Retina (tissue), 1 donor: ENCODE data around the gene DDHD1.
A peak's percentile ranks its signal among the peaks of the same experiment; 100 is the strongest.
"Not testable (repeated sequence)": the region's sequence is repeated elsewhere in the genome, so short reads cannot be mapped to it uniquely, and the experiment has no call there.

ENCODE experiments used
- DNase-seq: peaks from one replicate; pipeline ENCODE4 v3.0.0-alpha.2; 2016

Gene DDHD1

DNA sequence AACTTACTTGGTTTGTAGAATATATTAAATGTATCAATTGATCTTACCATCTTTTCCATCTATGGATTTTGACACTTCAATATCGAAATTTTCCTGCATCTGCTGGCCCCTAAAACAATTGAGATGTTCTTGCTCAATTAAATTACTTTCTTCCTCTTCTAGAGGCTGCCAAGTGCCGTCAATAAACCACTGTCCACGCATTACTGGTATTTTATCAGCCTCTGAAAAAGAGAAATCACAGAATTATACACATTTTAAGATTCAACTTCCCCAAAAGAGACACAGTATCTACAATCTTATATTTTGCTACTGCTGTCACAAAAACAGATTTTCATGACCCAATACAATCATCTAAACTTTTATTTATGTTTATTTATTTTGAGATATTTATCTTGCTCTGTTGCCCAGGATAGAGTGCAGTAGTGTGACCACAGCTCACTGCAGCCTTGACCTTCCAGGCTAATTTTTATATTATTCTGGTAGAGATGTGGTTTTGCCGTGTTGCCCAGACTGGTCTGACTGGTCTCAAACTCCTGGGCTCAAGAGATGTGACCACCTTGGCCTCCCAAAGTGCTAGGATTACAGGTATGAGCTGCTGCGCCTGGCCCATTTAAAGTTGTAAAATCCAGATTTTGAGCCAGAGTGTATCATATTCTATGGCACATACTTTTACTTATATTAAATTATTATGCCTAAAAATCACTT, 49.3 kb downstream of the DDHD1 start:
- no peak for DNase-seq

DNA sequence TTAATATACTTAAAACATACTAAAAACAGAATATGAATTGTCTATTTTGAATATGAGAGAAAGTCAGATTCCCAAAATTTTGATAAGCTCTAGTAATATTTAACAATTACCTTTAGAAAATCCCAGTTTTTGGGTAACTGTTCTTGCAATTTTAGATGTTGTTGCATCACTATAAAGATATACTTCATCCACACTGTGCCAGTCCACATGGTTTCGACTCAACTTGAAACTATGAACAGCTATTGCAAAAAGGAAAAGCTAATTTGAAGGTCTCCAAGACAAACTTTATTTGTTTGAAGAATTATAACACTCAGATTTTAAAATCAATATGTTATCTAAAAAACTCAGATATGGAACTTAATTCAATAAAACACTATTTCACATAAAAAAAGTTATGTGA, 59.9 kb downstream of the DDHD1 start:
- no peak for DNase-seq

DNA sequence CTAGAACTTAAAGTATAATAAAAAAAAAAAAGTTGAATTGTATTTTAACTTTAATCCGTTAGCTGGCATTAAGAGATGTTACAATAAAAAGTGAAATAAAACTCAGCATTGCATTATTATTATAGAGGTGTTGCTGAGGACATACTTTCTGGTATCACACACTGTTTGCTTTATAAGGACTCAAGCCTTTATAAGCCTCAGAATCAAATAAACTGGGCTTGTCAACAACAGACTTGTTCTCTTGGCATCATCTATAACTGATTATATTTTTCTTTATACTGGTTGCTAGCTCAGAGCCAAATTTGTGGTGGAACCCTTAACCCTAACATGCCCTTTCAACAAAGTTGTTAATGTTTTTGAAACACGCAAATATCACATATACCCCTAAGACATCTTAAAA, 62.3 kb downstream of the DDHD1 start:
- no peak for DNase-seq

DNA sequence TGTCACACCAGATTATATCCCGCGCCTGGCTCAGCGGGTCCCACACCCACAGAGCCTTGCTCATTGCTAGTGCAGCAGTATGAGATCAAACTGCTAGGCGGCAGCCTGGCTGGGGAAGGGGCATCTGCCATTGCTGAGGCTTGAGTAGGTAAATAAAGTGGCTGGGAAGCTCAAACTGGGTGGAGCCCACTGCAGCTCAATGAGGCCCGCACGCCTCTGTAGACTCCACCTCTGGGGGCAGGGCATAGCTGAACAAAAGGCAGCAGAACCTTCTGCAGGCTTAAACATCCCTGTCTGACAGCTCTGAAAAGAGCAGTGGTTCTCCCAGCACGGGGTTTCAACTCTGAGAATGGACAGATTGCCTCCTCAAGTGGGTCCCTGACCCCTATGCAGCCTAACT, 68.2 kb downstream of the DDHD1 start:
- DNase-seq = not testable (repeated sequence)

DNA sequence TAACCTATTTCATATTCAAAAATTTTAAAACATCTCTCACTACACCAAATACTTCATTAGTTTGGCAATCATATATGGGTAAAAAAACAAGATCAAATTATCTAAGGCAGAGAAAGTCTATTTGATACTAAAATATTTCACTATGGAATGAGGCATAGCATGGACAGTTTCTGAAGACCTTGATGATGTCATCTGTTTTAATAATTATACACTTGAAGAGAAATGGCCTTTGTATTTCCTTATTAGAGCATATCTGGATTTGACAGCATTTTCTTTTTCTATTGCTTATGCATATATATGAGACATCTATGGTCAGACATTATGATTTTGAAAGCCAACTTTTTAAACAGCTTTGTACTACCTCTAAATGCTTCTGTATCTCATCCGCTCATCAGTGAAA, 88.6 kb downstream of the DDHD1 start:
- peak; percentile 18 for DNase-seq

DNA sequence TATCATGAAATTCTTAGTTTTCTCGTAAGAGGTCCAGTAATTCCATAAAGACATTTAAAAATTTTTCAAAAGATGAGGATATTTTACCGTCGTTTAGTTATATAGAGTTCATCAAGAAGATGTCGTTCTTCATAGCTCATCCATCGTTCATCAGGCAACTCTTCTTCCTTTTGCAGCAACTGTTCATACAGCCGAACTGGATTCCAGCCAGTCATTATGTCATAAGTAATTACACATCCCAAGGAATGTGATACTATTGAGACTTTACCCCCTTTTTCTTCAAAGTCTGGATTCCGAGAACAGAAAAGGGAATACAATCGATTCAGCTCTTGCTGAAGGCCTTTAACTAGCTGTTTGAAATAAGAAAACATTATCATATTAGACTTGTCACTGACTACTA, 90.3 kb downstream of the DDHD1 start:
- peak; percentile 25 for DNase-seq

DNA sequence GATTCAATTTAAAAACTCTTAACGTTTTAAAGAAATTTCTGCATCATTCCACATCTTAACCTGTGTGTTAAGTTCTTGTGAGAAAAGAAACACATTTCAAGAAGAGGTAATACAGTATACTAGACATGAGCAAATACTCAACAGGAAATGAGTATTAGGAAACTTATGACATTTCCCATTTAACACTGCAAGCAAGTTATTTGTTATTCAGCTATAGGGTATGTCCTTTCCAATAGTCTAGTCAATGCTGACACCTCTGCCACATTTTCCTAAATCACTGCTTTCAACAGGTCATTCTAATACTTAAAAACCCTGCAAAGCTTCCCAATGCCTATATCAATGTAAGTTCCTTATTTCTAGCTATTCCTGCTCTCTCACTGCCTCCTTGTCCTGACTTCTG, 93.1 kb downstream of the DDHD1 start:
- DNase-seq = no peak

DNA sequence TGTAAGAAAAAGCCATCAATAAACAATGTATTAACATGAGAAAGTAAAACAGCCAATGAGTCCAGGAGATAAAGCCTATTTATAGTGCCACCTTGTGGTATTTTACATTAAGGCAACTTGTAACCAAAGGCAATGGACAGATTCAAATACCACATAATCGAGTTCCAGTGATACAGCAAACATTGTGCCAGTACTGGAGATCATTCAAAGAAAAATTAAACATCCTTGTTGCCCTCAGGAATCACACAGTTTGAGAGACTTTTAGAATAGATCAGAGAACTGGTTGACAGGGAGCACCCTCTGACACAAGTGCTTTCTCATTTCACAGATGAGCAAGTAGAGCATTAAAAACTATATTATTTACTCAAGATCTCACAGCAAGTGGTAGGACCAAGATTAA, 98.1 kb downstream of the DDHD1 start:
- DNase-seq = peak; percentile 32

DNA sequence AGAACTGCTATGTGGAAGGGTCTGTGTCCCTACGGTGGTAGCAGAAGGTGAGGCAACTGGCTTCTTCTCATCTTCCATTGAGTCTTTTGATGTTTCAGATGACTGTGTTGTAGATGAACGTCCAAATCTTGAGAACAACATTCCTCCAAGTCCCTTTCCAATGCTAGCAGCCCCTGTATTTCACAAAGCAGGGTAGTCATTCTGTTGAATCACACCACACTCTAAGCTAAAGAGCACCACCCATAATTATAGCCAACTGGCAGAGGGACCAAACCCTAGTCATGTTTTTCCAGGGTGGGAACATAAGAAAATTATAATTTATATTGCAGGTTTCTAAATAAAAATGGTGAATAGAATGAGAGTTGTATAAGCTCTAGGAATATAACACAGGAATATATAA, 98.7 kb downstream of the DDHD1 start:
- DNase-seq = no peak

DNA sequence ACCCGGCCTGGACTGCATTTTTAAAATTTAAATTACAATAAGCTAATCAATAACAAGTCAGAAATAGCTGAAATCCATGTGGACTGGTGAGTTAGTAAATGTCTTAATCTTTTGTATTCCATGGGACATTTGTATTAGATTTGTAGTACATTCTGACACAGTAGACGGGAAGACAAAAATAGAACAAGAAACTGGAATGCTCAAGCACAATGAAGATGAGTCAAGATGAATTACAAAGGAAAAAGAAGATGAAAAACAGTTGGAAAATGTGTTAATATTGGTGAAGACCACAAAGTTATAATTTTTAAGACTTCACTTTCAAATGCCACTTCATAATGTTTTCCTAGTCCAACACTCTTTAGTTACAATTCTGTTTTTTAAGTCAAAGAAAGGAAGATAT, 104.5 kb downstream of the DDHD1 start:
- no peak for DNase-seq

DNA sequence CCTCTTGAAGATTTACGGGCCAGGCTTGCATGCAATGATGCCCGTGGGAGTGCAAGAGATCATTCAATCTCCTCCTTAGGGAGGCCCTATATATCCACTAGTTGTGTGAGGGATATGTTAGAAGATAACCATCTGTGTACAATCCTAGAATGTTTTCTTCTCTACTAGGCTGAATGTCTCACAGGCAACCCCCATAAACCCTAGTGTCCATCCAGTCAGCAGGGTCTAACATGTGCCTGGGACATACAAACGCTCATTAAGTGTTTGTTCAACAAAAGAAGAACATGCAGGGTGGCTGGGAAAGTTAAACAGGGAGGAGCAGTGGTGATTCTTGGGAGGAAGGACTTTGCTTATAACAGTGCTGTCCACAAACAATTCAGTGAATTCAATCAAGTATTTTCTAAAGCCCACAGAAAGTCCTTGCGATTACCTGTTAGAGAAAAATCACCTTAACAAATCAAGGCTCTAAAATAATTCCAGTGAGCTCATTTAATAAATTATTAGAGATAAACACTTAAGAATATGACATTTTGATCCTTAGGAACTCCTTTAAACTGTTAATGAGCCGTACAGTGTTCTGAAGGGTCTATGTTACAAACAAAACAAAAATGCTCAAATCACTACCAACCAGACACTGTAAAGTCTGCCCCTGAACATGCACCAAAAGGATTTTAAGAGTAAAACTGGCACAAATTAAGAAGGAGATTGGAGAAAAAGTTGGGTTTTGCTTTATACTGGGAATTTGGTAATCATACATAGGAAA, 105.6 kb downstream of the DDHD1 start:
- DNase-seq = no peak

DNA sequence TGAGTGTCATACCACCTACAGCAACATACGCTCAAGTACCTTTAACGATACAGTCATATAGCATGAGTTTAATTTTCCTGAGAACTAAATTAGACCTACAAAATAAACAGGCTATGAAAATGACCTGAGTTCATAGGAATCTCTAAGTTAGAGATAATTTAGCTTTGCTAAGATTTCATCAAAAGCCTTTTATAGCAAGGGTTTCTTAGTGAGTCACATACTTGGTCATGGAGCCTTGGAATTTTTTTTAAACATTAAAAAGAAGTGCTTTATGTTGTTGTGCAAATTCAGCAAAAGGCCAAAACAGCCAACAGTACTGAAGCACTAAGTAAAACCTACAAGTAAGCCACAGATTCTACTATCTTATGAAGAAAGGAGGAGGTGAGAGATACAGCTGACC, 108.6 kb downstream of the DDHD1 start:
- no peak for DNase-seq

DNA sequence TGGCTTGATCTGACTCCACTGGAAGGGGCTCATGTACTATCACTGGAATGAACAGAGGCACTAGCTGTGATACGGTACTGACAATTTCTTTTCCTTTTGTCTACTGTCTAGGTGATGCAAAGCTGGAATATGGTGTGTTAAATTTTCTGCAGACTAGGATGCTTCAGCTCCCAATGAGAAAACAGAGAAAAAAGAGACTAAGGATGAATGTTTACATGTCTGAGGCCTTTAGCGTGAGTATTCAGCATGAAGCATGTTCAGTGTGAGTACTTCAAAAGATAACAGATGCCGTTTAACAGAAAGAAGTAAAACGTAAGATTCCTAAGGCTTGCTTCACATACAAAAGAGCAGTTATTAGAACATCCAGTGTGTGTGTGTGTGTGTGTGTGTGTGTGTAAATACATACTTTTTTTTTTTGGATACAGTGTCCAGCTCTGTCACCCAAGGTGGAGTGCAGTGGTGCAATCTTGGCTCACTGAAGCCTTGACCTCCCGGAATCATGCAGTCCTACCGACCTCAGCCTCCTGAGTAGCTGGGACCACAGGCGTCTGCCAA, 110.0 kb downstream of the DDHD1 start:
- DNase-seq = no peak

DNA sequence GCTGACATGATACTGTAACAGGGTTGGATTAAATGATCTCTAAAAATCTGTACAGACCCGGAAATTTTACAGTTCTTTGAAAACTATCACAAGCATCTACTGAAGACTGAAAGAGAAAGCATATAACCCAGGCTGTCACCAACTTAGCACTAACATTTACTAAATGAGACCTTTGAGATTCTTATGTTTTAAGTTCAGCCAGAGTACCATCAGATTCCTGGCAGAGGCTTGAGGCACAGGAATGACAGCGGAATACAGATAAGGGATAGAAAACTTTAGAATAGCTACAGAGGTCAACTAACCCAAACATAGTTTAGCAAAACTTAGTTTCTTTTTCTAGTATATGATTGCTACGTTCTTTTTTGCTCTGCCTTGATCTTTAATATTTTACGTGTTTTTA, 110.6 kb downstream of the DDHD1 start:
- DNase-seq = no peak

DNA sequence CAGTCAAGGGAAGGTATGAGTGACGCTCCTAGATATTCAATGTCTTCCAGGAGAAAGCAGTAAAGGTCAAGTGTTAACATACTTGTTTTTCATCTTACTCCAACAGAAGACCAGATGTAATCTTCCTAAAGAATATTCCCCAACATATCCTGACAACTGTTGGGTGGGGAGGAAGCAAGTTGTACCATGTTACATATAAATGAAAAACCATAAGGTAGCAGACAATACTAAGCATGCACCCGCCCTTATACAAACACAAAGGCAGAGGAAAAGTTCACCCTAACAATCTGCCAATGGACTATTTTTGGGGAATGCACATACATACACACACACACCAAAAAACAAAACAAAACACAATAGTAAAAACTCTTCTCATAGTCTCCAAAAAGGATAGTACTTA, 112.1 kb downstream of the DDHD1 start:
- DNase-seq = no peak

DNA sequence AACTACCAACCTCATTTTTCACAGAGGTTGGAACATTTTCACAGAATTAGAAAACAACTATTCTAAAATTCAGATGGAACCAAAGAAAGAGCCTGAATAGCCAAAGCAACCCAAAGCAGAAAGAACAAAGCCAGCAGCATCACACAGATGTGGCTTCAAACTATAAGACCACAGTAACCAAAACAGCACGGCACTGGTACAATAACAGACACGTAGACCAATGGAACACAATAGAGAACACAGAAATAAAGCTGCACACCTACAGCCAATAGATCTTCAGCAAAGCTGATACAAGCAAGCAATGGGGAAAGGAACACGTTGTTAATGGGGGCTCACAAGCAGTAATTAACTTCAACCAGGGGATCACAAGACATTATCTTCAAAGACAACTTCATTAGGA, 114.5 kb downstream of the DDHD1 start:
- no peak for DNase-seq

DNA sequence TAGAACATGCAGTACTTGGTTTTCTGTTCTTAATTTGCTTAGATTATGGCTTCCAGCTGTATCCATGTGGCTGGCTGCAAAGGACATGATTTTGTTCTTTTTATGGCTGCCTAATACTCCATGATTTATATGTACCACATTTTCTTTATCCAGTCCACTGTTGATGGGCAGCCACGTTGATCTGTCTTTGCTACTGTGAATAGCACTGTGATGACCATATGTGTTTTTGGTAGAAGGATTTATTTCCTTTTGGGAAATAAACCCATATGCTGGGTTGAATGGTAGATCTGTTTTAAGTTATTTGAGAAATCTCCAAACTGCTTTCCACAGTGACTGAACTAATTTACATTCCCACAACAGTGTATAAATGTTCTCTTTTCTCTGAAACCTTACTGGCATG, 116.1 kb downstream of the DDHD1 start:
- DNase-seq = no peak

DNA sequence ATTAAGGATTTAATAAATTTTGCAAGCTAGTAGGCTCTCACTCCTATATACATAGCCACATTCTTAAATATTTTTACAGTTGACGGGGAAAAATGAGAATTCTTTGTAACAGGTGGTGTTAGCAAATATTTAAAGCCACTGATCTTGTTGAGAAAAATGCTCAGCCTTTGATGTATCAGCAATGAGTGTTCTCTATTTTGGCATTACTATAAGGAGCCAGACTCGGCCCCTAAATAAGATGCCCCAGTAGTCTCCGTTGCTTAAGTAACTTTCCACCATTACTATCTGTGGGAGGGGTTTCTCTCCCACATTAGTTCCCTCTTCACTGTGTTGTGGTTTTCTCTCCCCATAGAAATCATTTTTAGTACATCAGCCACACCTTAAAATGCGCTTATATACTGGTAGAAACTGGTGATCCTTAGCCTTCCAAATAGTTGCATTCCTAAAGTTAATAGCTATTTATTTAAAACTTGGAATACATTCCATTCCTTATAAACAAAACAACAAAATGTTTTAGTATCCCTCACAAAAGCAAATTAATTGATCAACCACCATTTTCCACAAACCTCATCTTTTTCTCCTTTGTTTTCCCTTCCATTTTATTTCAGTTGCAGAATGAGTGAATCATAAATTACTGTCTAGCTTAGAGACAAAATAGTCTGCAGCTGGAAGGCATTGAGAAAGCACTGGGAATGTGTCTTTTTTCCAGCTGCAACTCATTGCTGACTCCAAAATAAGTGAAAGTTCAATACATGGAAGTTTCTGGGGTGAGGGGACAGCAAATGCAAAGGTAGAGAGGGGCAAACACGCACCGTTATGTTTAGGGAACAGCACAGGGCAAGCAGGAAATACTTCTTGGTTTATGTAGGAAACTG, 117.5 kb downstream of the DDHD1 start:
- DNase-seq = no peak

DNA sequence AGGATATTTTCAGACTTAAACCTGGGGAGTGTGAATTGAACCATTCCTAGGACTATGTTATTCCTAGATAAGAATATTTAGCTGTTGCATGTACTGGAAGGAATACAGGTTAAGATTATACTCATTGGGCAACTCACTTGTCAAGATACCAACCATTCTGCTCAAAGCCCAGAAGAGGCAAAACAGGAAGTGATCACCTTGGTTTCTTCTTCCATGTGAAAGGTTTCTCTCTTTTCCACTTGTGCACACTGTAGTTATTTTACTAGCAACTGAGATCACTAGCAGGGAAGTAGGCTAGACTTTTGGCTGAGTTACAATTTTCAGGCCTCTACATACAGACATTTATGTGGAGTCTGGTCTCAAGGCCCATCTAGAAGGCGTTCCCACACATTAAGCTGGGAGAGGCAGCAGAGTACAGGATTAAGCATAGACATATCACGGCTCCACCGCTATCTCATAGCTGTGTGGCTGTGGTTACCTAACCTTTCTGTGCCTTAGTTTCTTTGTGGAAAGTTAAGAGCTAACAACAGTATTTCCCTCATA, 118.4 kb downstream of the DDHD1 start:
- DNase-seq = no peak

DNA sequence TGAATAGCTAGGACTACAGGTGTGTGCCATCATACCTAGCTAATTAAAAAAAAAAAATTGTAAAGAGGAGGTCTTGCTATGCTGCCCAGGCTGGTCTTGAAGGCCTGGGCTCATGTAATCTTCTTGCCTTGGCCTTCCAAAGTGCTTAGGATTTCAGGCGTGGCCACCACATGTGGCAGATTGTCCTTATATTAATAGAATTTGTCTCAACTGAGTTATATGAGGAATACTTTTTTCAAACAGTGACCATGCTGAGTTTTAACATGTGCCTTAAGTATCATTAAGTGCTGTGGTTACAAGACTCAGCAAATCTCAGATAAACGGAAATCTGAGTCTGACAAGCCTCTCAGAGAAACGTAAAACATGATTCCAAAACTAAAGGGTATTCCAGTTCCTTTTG, 119.1 kb downstream of the DDHD1 start:
- DNase-seq = no peak

DNA sequence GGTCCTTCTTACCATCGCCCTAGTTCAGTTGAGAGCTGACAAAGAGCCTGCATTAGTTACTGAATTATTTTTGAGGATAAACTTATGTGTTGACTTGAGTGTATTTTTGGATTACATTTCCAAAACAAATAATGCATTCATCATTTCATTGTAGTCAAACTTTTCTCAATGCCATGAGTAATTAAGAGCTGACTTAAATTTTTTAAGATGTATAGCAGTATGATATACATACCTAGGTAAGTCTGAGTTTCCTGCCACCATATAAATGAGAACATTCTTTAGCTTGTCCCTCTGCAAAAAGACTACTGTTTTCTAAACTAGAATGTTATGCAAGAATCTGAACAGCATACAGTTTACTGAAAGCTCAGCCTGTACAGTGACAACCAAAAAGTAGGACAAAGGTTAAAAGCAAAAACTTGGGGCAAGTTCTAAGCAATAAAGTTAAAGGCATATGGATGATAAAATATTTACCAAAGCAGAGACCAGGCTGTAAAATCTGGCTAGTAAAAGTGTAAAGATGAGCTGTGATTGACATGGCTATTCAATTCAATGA, 120.2 kb downstream of the DDHD1 start:
- DNase-seq = no peak

DNA sequence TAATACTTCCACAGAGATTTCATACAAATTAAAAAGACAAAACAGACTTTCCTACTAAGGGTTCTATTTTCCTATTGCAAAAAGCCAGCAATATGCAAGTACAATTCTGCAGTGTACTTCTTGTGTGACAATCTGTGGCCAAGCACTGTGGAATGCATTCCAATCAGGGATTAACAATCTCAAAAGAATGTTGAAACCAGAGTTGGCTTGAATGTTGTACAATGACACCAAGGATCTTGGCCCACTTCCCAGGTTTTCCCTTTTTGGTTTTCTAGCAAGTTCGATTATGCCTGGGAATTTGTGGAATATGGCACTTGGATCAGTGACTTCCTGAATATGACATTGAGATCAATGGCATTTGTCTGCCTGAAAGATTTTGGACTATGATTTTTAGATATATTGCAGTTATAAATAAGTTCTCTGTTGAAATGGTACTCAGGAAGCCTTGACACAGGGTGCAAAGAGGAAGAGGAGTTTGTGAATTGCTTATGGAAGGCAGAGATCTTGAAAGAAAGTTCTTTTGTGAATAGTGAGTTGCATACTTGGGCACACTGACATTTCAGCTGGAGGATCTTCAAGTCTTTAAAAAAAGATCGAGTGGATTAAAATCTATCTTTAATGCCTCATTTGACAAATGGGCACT, 120.8 kb downstream of the DDHD1 start:
- DNase-seq = no peak
